Ascending aorta (tissue), 2 donors: ENCODE measurements around the gene SLC49A3. TPM values are rescaled to one million over a fixed set of nuclear protein-coding genes. Genes with fewer than 3 reads are reported as not detected.
"Not testable (repeated sequence)": the region's sequence is repeated elsewhere in the genome, so short reads cannot be mapped to it uniquely, and the experiment has no call there.

Experiments
- DNase-seq, 2 donors: peaks; one replicate each; pipeline ENCODE4 v3.0.0-alpha.2; 2019; ENCODE audit warnings: low spot score in 2 of 2
- H3K27ac ChIP-seq, 2 donors: fragments of 200-600 bp; sonication (generic); one replicate each; pipeline ENCODE4 v1.5.1; 2016 to 2017; ENCODE audit warnings: mild to moderate bottlenecking in 1 of 2
- H3K27me3 ChIP-seq: fragments of 200-600 bp; sonication (generic); one replicate; pipeline ENCODE4 v1.5.1; 2017
- H3K36me3 ChIP-seq, 2 donors: fragments of 200-600 bp; sonication (generic); one replicate each; pipeline ENCODE4 v1.5.1; 2016
- H3K4me1 ChIP-seq, 2 donors: fragments of 200-600 bp; sonication (generic); one replicate each; pipeline ENCODE4 v1.5.1; 2016 to 2017; ENCODE audit warnings: mild to moderate bottlenecking in 1 of 2
- H3K4me3 ChIP-seq, 2 donors: fragments of 200-600 bp; sonication (generic); one replicate each; pipeline ENCODE4 v1.5.1; 2016 to 2017; ENCODE audit warnings: mild to moderate bottlenecking in 1 of 2
- H3K9me3 ChIP-seq, 2 donors: fragments of 200-600 bp; sonication (generic); one replicate each; pipeline ENCODE4 v1.5.1; 2016
- CTCF ChIP-seq, 3 experiments: fragments of 200-600 bp in 2 of 3; fragments of 450-650 bp in 1 of 3; sonication (generic) in 2 of 3; IDR thresholded peaks; one replicate each; pipeline ENCODE4 v1.5.1; 2016 to 2019; ENCODE audit warnings: antibody characterized with exemption in 3 of 3, mild to moderate bottlenecking in 1 of 3, moderate library complexity in 1 of 3
- intact Hi-C: fragments of 100-400 bp; cut with DNase I; formaldehyde crosslinking; loops from one replicate; pipeline ENCODE4 v1.15.1; 2023
- total RNA-seq: library from RNA; depleted of rRNA; stranded (reverse); fragments of >200 nt; gene quantifications from one replicate; pipeline ENCODE4 v1.1.0, GENCODE V29; 2016

SLC49A3 gene
- total RNA-seq, 1 donor from 2014 or later = 17.7 TPM

GRCh38 chr4:636628-637159, 52.3 kb downstream of the SLC49A3 start:
- no peaks in the 10 kb centered on the region for H3K27me3 ChIP-seq
- TF ChIP-seq CTCF (IDR thresholded peaks at IDR 0.05) = no peak
- no peaks in the 10 kb centered on the region for H3K9me3 ChIP-seq
- H3K36me3 ChIP-seq = no peaks in the 10 kb centered on the region
- no peaks in the 10 kb centered on the region for H3K4me1 ChIP-seq
- H3K27ac ChIP-seq = no peak overlapping the region
- H3K4me3 ChIP-seq = no peak overlapping the region
- DNase-seq = no peak
- intact Hi-C loops = no loop called here

GRCh38 chr4:635851-636627, 52.9 kb downstream of the SLC49A3 start:
- intact Hi-C loops = no loop called here

GRCh38 chr4:635066-635835, 53.7 kb downstream of the SLC49A3 start:
- DNase-seq, H3K4me3 ChIP-seq, H3K4me1 ChIP-seq, H3K36me3 ChIP-seq, H3K27ac ChIP-seq, intact Hi-C loops, H3K9me3 ChIP-seq, H3K27me3 ChIP-seq: not testable (repeated sequence)

More at GRCh38 chr4:635851-636627, 52.9 kb downstream of the SLC49A3 start:
- Histone ChIP-seq H3K27ac (no peak overlapping the region), H3K9me3 (no peaks in the 10 kb centered on the region), H3K4me3 (no peak overlapping the region), H3K4me1 (no peaks in the 10 kb centered on the region), H3K27me3 (no peaks in the 10 kb centered on the region), H3K36me3 (no peaks in the 10 kb centered on the region)
- TF ChIP-seq CTCF (IDR thresholded peaks at IDR 0.05) = no peak
- no peak for DNase-seq

- Histone ChIP-seq H3K4me3 (no peak overlapping the region), H3K36me3 (no peaks in the 10 kb centered on the region), H3K27me3 (no peaks in the 10 kb centered on the region), H3K27ac (no peak overlapping the region), H3K9me3 (no peaks in the 10 kb centered on the region), H3K4me1 (no peaks in the 10 kb centered on the region)
- intact Hi-C loops = no loop called here
- DNase-seq = no peak
- no peak for TF ChIP-seq CTCF (IDR thresholded peaks at IDR 0.05)
Measured at GRCh38 chr4:634599-634985, 54.4 kb downstream of the SLC49A3 start.

GRCh38 chr4:633976-634598, 54.9 kb downstream of the SLC49A3 start:
- H3K4me3 ChIP-seq = no peak overlapping the region

More at GRCh38 chr4:633976-634598, 54.9 kb downstream of the SLC49A3 start:
- Histone ChIP-seq H3K36me3 (no peaks in the 10 kb centered on the region), H3K27me3 (no peaks in the 10 kb centered on the region), H3K27ac (no peak overlapping the region), H3K9me3 (no peaks in the 10 kb centered on the region), H3K4me1 (no peaks in the 10 kb centered on the region)
- TF ChIP-seq CTCF (IDR thresholded peaks at IDR 0.05) = no peak
- intact Hi-C loops = no loop called here
- DNase-seq = no peak
